Measurements from ENCODE around the gene INPPL1. TPM values are rescaled to one million over a fixed set of nuclear protein-coding genes. Genes with fewer than 3 reads are reported as not detected.
"Not testable (repeated sequence)": the region's sequence is repeated elsewhere in the genome, so short reads cannot be mapped to it uniquely, and the experiment has no call there.

The INPPL1 gene, protein sequence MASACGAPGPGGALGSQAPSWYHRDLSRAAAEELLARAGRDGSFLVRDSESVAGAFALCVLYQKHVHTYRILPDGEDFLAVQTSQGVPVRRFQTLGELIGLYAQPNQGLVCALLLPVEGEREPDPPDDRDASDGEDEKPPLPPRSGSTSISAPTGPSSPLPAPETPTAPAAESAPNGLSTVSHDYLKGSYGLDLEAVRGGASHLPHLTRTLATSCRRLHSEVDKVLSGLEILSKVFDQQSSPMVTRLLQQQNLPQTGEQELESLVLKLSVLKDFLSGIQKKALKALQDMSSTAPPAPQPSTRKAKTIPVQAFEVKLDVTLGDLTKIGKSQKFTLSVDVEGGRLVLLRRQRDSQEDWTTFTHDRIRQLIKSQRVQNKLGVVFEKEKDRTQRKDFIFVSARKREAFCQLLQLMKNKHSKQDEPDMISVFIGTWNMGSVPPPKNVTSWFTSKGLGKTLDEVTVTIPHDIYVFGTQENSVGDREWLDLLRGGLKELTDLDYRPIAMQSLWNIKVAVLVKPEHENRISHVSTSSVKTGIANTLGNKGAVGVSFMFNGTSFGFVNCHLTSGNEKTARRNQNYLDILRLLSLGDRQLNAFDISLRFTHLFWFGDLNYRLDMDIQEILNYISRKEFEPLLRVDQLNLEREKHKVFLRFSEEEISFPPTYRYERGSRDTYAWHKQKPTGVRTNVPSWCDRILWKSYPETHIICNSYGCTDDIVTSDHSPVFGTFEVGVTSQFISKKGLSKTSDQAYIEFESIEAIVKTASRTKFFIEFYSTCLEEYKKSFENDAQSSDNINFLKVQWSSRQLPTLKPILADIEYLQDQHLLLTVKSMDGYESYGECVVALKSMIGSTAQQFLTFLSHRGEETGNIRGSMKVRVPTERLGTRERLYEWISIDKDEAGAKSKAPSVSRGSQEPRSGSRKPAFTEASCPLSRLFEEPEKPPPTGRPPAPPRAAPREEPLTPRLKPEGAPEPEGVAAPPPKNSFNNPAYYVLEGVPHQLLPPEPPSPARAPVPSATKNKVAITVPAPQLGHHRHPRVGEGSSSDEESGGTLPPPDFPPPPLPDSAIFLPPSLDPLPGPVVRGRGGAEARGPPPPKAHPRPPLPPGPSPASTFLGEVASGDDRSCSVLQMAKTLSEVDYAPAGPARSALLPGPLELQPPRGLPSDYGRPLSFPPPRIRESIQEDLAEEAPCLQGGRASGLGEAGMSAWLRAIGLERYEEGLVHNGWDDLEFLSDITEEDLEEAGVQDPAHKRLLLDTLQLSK
- total RNA-seq (2014; rRNA removed; shearing (Covaris generic)) = 27.4 and 57.3 TPM in 2 replicates

DNA sequence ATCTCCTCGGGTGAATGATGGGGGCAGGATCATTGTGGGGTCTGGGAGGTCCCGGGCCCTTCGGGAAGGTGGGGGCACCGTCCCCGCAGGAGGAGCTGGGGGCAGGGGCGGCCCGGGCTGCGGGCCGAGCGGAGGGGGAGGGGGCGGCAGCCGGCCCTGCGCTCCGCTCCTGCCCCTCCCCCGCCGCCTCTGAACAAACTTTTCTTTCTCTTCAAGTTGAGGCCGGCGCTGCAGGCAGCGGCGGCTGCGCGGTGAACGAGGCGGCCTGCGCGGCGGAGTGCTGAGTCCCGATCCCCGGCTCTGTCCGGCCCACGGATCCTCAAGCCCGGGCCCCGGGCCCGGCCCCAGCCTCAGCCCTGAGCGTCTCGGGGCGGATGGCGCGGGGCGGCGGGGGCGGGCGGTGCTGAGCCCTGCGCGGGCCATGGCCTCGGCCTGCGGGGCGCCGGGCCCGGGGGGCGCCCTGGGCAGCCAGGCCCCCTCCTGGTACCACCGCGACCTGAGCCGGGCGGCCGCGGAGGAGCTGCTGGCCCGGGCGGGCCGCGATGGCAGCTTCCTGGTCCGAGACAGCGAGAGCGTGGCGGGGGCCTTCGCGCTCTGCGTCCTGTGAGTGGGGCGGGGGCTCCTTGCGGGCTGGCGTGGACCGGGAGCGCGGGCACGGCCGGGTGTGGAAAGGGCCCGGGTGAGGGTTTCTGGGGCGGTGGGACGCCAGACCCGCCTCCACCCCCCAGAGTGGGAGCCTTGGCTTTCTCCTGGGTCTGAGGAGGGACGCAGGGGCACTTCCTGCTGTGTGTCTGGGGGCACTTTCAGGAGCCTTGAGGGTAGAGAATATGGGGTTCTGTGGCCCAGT lies at the start of gene INPPL1:
Gene INPPL1 (plus strand): TSS at position 204 of the 847 bp plus-strand sequence. CDS start 218 bp downstream, at position 422.
- peak; percentile 44 for DNase-seq (ENCODE audit: low read depth)

DNA sequence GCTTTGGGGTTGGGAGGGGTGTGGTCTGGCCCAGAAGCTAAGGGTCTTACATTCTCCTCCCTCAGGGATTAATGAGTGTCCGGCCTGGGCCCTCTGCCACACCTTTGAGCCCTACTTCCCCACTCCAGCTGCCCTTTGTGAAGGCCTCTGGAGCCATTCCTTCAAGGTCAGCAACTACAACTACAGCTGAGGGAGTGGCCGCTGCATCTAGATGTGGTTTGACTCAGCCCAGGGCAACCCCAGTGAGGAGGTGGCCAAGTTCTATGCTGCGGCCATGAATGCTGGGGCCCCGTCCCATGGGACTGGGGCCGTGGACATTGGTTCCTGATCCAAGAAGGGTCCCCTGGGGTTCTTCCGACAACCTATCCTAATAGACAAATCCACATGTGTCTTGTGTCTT lies 46.9 kb upstream of the INPPL1 start:
- DNase-seq (ENCODE audit: low read depth) = no peak

DNA sequence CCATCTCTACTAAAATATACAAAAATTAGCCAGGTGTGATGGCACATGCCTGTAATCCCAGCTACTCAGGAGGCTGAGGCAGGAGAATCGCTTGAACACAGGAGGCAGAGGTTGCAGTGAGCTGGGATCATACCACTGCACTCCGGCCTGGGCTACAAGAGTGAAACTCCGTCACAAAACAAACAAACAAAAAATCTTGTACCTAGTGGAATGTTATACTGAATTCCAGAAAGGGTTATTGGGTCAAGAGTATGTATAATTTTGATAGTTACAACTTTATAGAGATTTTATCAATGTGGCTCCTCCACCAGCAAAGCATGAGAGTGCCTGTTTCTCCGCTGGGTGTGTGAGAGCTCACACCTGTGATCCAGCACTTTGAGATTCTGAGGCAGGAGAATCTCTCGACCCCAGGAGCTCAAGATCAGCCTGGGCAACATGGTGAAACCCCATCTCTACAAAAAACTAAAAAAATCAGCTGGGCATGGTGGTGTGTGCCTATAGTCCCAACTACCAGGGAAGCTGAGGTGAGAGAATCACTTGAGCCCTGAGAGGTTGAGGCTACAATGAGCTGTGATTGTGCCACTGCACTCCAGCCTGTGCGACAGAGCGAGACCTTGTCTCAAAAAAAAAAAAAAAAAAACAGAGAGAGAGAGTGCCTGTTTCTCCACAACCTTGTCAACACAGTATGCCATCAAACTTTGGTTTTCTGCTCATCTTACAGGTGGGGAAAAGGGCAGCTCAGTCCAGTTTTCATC lies 45.3 kb upstream of the INPPL1 start:
- DNase-seq (ENCODE audit: low read depth) = no peak

DNA sequence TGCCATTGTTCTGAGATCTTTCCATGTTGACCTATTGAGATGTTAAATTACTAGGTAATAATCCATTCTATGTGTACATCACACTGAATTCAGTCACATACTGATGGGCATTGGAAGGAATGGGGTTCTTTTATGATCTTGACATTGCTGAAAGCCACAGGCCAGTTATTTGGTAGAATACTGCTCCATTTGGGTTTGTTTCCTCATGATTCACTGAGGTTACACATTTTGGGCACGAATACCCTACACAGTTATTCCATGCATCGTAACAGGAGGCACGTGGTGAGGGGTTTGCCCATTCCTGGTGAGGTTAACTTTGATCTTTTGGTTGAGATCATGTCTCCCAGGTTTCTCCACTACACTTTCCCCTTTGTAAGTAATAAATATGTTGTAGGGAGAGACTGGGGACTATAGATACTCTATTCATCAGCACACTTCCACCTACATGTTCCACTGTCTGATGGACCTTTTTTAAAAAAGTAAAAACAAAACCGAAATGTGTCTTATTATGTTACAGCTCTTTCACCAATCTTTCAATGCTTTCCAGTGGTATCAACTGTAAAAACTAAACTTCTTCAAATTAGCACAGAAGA lies 44.7 kb upstream of the INPPL1 start:
- no peak for DNase-seq (ENCODE audit: low read depth)

DNA sequence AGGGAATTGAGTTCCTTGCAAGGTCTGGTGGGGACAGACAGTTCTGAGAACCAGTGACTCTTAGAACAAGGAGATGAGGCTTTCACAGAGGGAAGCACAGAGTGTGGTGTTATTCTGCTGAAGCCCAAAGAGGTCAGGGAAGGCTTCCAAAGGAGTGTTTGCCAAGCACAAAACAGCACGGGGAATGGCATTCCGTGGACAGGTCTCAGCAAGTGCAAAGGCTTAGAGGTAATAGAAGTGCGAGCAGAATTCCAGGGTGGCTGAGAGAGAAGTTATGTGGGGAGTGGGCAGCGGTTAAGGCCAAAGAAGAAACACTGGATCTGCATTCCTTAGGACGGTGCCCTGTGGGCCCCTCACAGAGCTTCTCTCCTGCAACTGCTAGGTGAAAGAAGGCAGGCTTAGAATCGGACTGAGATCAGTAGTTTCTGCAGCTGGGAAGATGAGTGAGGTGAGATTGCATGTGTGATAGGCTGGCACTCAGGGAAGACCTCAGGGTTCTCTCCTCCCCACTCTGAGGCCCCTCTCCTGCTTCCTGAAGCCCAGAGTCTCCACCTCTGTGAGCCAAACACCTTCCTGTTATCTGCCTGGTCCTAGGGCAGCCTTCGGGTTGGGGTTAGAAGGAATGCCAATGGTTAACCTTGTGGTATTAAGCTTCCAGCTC lies 43.5 kb upstream of the INPPL1 start:
- not testable (repeated sequence) for DNase-seq (ENCODE audit: low read depth)

DNA sequence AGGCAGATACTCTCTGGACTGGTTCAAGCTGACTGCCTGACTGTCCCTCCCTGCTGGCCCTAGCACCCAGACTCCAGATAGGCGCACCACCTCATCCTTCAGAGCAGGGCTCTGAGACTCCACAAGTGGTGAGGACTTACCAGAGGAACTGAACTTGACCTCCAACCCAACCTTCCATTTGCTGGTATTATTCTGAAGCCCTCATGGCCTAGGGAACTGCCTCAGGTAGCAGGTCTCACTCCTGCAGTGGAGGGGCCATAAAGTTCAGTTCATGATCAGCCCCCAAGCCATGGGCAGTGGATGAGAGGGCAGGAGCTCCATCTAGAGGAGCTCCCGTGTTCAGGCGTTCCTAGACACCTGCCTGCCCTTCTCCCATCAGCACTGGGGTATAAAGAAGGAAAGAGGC lies 43.0 kb upstream of the INPPL1 start:
- DNase-seq (ENCODE audit: low read depth) = not testable (repeated sequence)

DNA sequence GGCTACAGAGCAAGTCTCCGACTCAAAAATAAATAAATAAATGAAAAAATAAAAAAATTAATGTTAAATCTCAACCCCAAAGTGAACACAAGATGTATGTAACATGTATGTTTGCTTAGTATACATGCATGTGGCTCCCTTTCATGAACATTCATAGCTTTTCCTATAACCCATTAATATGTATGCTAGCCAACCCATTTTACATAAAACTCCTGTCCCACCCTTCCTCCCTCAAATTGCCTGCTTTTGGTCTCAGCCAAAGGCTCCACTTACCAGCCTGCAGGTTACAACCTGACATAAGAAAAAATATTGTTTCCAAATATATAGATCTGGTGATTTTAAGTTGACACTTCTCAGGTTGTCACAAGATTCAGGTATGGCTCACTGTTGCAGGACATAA lies 36.3 kb upstream of the INPPL1 start:
- DNase-seq (ENCODE audit: low read depth) = no peak

DNA sequence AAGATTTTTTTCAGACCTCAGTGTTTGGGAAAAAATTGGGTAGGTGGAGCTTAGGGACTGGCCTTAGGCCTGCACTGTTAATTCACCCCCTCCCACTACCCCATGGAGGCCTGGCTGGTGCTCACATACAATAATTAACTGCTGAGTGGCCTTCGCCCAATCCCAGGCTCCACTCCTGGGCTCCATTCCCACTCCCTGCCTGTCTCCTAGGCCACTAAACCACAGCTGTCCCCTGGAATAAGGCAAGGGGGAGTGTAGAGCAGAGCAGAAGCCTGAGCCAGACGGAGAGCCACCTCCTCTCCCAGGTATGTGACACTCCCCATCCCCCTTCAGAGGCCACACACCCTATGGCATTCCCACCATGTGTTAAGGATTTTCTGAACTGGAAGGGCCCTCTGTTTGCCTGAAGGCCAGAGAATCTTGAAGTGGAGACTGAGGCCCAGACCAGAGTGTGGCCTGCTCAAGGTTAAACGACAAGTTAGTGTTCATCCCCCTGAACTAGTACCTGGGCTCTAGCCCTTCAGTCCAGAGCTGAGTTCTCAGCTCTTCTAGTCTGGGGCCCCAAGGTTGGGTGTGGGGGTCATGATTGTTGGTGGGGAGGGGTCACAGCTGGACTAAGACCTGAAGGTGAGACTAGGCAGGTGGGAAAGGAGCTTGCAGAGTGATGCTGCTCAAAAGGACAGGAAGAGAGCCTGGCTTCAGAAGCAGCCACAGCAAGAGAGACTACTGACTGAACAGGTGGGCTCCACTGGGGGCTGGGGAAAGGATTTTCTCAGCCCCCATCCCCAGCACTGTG lies 34.9 kb upstream of the INPPL1 start:
- no peak for DNase-seq (ENCODE audit: low read depth)

DNA sequence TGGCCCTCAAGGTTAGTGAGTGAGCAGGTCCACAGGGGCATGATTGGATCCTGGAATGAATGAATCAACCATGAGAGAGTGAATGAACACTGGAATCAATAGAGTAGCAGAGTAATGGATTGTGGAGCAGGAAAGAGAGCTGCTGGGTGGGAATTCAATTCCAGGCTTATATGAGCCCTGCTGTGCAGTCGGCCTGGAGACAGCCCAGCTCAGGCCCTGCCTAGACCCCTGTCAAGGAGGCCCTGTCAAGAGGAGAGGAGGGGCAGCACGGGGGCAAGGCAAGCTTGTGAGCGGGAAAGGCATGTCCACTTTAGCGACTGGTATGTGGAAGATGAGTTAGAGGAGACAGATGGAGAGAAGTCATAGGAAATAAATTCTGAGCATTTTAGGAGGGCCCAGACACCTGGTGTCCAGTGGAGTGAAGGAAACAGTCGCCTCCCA lies 33.9 kb upstream of the INPPL1 start:
- no peak for DNase-seq (ENCODE audit: low read depth)

DNA sequence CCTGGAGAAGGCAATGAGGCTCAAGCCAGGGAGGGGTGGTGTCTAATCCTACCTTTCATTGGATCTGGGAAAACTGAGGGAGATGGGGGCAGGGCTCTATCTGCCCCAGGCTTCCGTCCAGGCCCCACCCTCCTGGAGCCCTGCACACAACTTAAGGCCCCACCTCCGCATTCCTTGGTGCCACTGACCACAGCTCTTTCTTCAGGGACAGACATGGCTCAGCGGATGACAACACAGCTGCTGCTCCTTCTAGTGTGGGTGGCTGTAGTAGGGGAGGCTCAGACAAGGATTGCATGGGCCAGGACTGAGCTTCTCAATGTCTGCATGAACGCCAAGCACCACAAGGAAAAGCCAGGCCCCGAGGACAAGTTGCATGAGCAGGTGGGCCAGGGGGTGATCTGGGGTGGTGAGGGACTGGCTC lies 32.6 kb upstream of the INPPL1 start, which contains the start of gene FOLR1:
Gene FOLR1 (plus strand): TSS at position 180 of the 421 bp plus-strand sequence. CDS start 34 bp downstream, at position 214.
- peak; percentile 30 for DNase-seq (ENCODE audit: low read depth)

DNA sequence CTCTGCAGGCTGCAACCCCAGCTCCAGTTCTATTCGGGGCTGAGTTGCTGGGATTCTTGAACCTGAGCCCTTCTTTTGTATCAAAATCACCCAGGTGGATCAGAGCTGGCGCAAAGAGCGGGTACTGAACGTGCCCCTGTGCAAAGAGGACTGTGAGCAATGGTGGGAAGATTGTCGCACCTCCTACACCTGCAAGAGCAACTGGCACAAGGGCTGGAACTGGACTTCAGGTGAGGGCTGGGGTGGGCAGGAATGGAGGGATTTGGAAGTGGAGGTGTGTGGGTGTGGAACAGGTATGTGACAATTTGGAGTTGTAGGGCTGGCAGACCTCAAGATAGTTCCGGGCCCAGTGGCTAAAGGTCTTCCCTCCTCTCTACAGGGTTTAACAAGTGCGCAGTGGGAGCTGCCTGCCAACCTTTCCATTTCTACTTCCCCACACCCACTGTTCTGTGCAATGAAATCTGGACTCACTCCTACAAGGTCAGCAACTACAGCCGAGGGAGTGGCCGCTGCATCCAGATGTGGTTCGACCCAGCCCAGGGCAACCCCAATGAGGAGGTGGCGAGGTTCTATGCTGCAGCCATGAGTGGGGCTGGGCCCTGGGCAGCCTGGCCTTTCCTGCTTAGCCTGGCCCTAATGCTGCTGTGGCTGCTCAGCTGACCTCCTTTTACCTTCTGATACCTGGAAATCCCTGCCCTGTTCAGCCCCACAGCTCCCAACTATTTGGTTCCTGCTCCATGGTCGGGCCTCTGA lies 28.9 kb upstream of the INPPL1 start:
- DNase-seq (ENCODE audit: low read depth) = no peak

DNA sequence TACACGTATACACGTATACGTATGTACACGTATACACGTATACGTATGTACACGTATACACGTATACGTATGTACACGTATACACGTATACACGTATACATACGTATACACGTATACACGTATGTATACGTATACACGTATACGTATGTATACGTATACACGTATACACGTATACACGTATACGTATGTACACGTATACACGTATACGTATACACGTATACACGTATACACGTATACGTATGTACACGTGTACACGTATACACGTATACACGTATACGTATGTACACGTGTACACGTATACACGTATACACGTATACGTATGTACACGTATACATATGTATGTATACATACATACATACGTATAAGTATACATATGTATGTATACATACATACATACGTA lies 23.1 kb upstream of the INPPL1 start:
- not testable (repeated sequence) for DNase-seq (ENCODE audit: low read depth)

DNA sequence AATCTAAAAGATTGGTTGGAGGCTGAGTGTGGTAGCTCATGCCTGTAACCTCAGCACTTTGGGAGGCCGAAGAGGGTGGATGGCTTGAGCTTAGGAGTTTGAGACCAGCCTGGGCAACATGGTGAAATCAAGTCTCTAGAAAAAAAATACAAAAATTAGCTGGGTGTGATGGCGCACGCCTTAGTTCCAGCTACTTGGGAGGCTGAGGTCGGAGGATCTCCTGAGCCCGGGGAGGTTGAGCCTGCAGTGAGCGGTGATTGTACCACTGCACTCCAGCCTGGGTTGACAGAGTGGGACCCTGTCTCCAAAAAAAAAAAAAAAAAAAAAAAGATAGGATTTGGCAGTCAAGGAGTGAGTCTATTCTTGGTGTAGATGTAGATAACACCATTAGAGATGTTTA lies 22.0 kb upstream of the INPPL1 start:
- DNase-seq (ENCODE audit: low read depth) = no peak

DNA sequence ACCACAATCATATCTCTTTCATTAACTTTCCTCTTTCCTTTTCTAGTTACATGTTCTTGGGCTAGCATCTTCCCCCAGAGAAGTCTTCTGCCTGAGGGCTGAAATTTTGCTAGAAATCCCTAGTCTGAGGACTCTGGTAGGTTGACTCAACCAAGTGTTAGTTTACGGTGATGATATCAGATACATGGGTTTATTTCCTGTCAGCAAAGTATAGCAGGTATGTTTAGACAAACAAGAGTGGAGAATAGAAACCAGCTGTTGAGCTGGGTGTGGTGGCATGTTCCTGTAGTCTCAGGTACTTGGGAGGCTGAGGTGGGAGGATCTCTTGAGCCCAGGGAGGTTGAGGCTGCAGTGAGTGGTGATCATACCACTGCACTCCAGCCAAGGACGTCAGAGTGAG lies 21.4 kb upstream of the INPPL1 start:
- no peak for DNase-seq (ENCODE audit: low read depth)

DNA sequence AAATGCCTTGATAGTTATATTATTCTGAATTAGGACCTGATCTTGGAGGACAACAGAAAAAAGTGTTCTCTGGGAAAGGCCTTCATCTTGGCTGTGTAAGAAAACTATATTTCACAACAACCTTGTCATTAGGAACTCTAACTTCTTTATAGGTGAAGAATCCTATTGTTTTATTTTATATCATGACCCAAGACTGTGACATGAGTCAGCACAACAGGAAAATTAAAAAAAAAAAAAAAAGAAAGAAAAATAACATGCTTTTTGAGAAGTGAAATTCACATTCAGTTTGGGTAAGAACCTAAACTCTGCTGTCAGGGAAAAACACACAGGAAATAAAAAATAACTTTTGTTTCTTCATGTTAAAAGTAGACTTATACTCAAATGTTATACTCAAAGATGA lies 19.7 kb upstream of the INPPL1 start:
- DNase-seq (ENCODE audit: low read depth) = no peak

DNA sequence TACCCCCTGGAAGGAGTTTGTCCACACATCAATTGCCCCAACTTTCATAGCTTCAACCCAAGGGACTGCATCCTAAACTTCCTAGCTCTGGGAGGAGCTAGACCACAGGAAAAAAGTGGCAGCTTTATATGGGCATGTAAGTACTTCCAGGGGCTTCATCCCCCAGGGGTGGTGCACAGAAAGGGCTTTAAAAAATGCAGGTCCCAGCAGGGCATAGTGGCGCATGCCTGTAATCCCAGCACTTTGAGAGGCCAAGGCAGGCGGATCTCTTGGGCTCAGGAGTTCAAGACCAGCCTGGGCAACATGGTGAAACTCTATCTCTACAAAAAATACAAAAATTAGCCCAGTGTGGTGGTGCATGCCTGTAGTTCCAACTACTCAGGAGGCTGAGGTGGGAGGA lies 17.8 kb upstream of the INPPL1 start:
- DNase-seq (ENCODE audit: low read depth) = not testable (repeated sequence)

DNA sequence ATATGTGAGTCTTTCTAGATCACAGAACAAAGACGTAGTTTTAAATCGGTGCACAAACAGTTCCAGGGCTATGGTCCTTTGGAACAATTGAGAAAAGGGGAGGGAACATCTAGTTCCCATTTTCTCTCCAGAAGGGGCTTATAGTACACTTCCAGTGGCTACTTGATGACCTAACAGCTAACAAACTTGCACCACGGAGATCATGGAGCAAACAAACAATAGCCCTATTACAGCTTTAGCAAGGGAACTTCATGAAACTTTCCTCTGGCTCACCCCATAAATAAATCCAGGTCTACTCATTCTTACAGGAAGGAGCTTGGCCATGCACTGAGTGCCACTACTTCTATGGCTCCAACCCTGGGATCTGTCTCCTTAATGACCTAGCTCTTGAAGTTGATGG lies 16.3 kb upstream of the INPPL1 start:
- no peak for DNase-seq (ENCODE audit: low read depth)
